NCI-H446 treated with DMSO at 0.1 percent for 48 hours (cell line): ENCODE data around the gene EWSR1.

Experiments used
- DNase-seq: peaks from one replicate; lab custom pipeline; 2025; lab: John Stamatoyannopoulos, UW

The EWSR1 gene

GRCh38 chr22:29320546-29320945 lies 52.5 kb downstream of the EWSR1 start:
- DNase-seq: no peak

GRCh38 chr22:29323641-29324040 lies 55.6 kb downstream of the EWSR1 start:
- DNase-seq: no peak

GRCh38 chr22:29325356-29325755 lies 57.3 kb downstream of the EWSR1 start:
- DNase-seq: no peak

GRCh38 chr22:29325785-29326315 lies 57.8 kb downstream of the EWSR1 start:
- no peak for DNase-seq

- DNase-seq: no peak
Observed at GRCh38 chr22:29326481-29326880, 58.4 kb downstream of the EWSR1 start.

- no peak for DNase-seq
Observed at GRCh38 chr22:29327089-29327764, 59.2 kb downstream of the EWSR1 start.

- DNase-seq: no peak
Observed at GRCh38 chr22:29328055-29328454, 60.0 kb downstream of the EWSR1 start.

- DNase-seq: no peak
Observed at GRCh38 chr22:29328566-29329500, 60.8 kb downstream of the EWSR1 start.

GRCh38 chr22:29329581-29329980 lies 61.5 kb downstream of the EWSR1 start:
- no peak for DNase-seq

- no peak for DNase-seq
Observed at GRCh38 chr22:29330291-29330690, 62.2 kb downstream of the EWSR1 start.

GRCh38 chr22:29330753-29331152 lies 62.7 kb downstream of the EWSR1 start:
- no peak for DNase-seq

GRCh38 chr22:29331213-29331612 lies 63.1 kb downstream of the EWSR1 start:
- DNase-seq: no peak

- DNase-seq: no peak
Observed at GRCh38 chr22:29331658-29332300, 63.7 kb downstream of the EWSR1 start.

GRCh38 chr22:29332886-29333496 lies 64.9 kb downstream of the EWSR1 start:
- DNase-seq: no peak

GRCh38 chr22:29334148-29334547 lies 66.1 kb downstream of the EWSR1 start:
- no peak for DNase-seq

- no peak for DNase-seq
Observed at GRCh38 chr22:29334696-29335344, 66.8 kb downstream of the EWSR1 start.

GRCh38 chr22:29335656-29336055 lies 67.6 kb downstream of the EWSR1 start:
- no peak for DNase-seq

GRCh38 chr22:29336751-29337490 lies 68.9 kb downstream of the EWSR1 start:
- no peak for DNase-seq

- DNase-seq: no peak
Observed at GRCh38 chr22:29337631-29338284, 69.7 kb downstream of the EWSR1 start.

- DNase-seq: no peak
Observed at GRCh38 chr22:29338398-29338797, 70.3 kb downstream of the EWSR1 start.
